HT1080 (cell line): ENCODE measurements around the gene TMEM74B. TPM values are rescaled to one million over a fixed set of nuclear protein-coding genes. Genes with fewer than 3 reads are reported as not detected.

Experiments used
- DNase-seq: peaks from one replicate; pipeline ENCODE4 v3.0.0-alpha.2; 2015; ENCODE audit warnings: low read depth
- total RNA-seq: library from RNA; depleted of rRNA; stranded (reverse); fragments of >200 nt; shearing (Covaris generic); gene quantifications from 2 replicates; pipeline ENCODE4 v1.2.3, GENCODE V29; 2014

TMEM74B gene
- total RNA-seq, 1 experiment from 2014 or later: 0.29 TPM

GRCh38 chr20:1183153-1183552 lies 1.6 kb downstream of the TMEM74B start:
- no peak for DNase-seq

GRCh38 chr20:1182106-1182505 lies 2.7 kb downstream of the TMEM74B start:
- no peak for DNase-seq

- DNase-seq: no peak
These were observed 3.8 kb downstream of the TMEM74B start for GRCh38 chr20:1180949-1181348.

- no peak for DNase-seq
These were observed 6.2 kb downstream of the TMEM74B start for GRCh38 chr20:1178623-1179022.

GRCh38 chr20:1178103-1178502 lies 6.7 kb downstream of the TMEM74B start:
- DNase-seq: no peak

- peak; percentile 27 for DNase-seq
These were observed 7.1 kb downstream of the TMEM74B start for GRCh38 chr20:1177680-1178079.

GRCh38 chr20:1174787-1175186 lies 10.0 kb downstream of the TMEM74B start:
- no peak for DNase-seq

GRCh38 chr20:1173698-1174097 lies 11.1 kb downstream of the TMEM74B start:
- no peak for DNase-seq

- no peak for DNase-seq
These were observed 13.2 kb downstream of the TMEM74B start for GRCh38 chr20:1171461-1172093.

- DNase-seq: no peak
These were observed 15.6 kb downstream of the TMEM74B start for GRCh38 chr20:1169224-1169623.

GRCh38 chr20:1166948-1167720 lies 17.6 kb downstream of the TMEM74B start:
- DNase-seq: peak; percentile 10

GRCh38 chr20:1165941-1166340 lies 18.8 kb downstream of the TMEM74B start:
- no peak for DNase-seq

- DNase-seq: no peak
These were observed 19.3 kb downstream of the TMEM74B start for GRCh38 chr20:1165521-1165920.

GRCh38 chr20:1164871-1165270 lies 19.9 kb downstream of the TMEM74B start:
- no peak for DNase-seq

GRCh38 chr20:1163653-1164052 lies 21.1 kb downstream of the TMEM74B start:
- DNase-seq: no peak

GRCh38 chr20:1163105-1163504 lies 21.7 kb downstream of the TMEM74B start:
- no peak for DNase-seq

- DNase-seq: no peak
These were observed 23.8 kb downstream of the TMEM74B start for GRCh38 chr20:1160991-1161390.

GRCh38 chr20:1160496-1160895 lies 24.3 kb downstream of the TMEM74B start:
- no peak for DNase-seq

- no peak for DNase-seq
These were observed 29.4 kb downstream of the TMEM74B start for GRCh38 chr20:1155342-1155741.

- DNase-seq: no peak
These were observed 30.1 kb downstream of the TMEM74B start for GRCh38 chr20:1154691-1155090.

- no peak for DNase-seq
These were observed 30.6 kb downstream of the TMEM74B start for GRCh38 chr20:1154226-1154625.

GRCh38 chr20:1150968-1151367 lies 33.8 kb downstream of the TMEM74B start:
- DNase-seq: no peak

- peak; percentile 11 for DNase-seq
These were observed 34.6 kb downstream of the TMEM74B start for GRCh38 chr20:1150218-1150617.
